Muscle of arm (tissue), 12 donors: ENCODE data around the gene ERLIN1. TPM values are rescaled to one million over a fixed set of nuclear protein-coding genes. Genes with fewer than 3 reads are reported as not detected.

Source experiments
- polyA plus RNA-seq, 12 donors: library from polyadenylated mRNA; unstranded; fragments of 120-200 nt; gene quantifications; one replicate each; pipeline ENCODE4 v1.2.1, GENCODE V29; 2013; ENCODE audit not compliant: insufficient read length in 12 of 12

ERLIN1 gene
- polyA plus RNA-seq, 12 donors, result 32.2 to 49.7 (median 38.7) TPM; not detected in 1

Other genes starting within 250 kb of the ERLIN1 start
- 10 to 100 TPM in 11 of 12 donors, not detected in 1; 11.1 to 28.2 (median 18.0) TPM for gene DNMBP, start 176.1 kb downstream of the ERLIN1 start, polyA plus RNA-seq
- under 1 TPM in 4 of 12 donors, not detected in 8; 0.10 to 0.32 (median 0.20) TPM for gene CPN1, start 104.2 kb downstream of the ERLIN1 start, polyA plus RNA-seq
- gene CHUK, start 43.6 kb upstream of the ERLIN1 start, polyA plus RNA-seq, result 10 to 100 TPM in 11 of 12 donors, not detected in 1; 10.8 to 20.3 (median 16.3) TPM
- 10 to 100 TPM in 11 of 12 donors, not detected in 1; 18.9 to 31.3 (median 21.0) TPM for gene CWF19L1, start 81.6 kb upstream of the ERLIN1 start, polyA plus RNA-seq
- gene BLOC1S2, start 100.7 kb upstream of the ERLIN1 start, polyA plus RNA-seq, result 10 to 100 TPM in 11 of 12 donors, not detected in 1; 22.5 to 34.9 (median 28.4) TPM
- under 1 TPM in 6 of 12 donors, not detected in 6; 0.05 to 0.39 (median 0.18) TPM for gene PKD2L1, start 144.2 kb upstream of the ERLIN1 start, polyA plus RNA-seq
- 10 to 100 TPM in 11 of 12 donors, not detected in 1; 12.6 to 35.8 (median 21.7) TPM for gene SCD, start 161.2 kb upstream of the ERLIN1 start, polyA plus RNA-seq